Activated naive CD4-positive, alpha-beta T cell treated with anti-CD3 and anti-CD28 coated beads, Interleukin-2, amount 50 U/mL, for 24 hours (primary cell): ENCODE results near the gene CD14.
"Not testable (repeated sequence)": the region's sequence is repeated elsewhere in the genome, so short reads cannot be mapped to it uniquely, and the experiment has no call there.

Experiments used
- H3K27ac Mint-ChIP-seq: one replicate; pipeline ENCODE4 v1.8.0; 2021; ENCODE audit warnings: mild to moderate bottlenecking, mixed read lengths
- H3K27me3 Mint-ChIP-seq: one replicate; pipeline ENCODE4 v1.8.0; 2021; ENCODE audit warnings: mixed read lengths
- H3K36me3 Mint-ChIP-seq: one replicate; pipeline ENCODE4 v1.8.0; 2021; ENCODE audit warnings: mixed read lengths
- H3K4me1 Mint-ChIP-seq: one replicate; pipeline ENCODE4 v1.8.0; 2021; ENCODE audit warnings: mixed read lengths
- H3K4me3 Mint-ChIP-seq: one replicate; pipeline ENCODE4 v1.8.0; 2021; ENCODE audit warnings: mild to moderate bottlenecking, mixed read lengths
- H3K9me3 Mint-ChIP-seq: one replicate; pipeline ENCODE4 v1.8.0; 2021; ENCODE audit warnings: mixed read lengths

The CD14 gene

GRCh38 chr5:140641716-140642115 is 8.7 kb upstream of the CD14 start:
- Mint-ChIP-seq H3K27me3 (no peaks in the 10 kb centered on the region), H3K9me3 (no peaks in the 10 kb centered on the region), H3K4me3 (peak overlapping the region; percentile 2), H3K4me1 (peaks cover 66% of the 10 kb centered on the region), H3K27ac (no peak overlapping the region), H3K36me3 (peaks cover 9% of the 10 kb centered on the region)

GRCh38 chr5:140639148-140639981 is 6.4 kb upstream of the CD14 start, which contains the start of gene TMCO6:
Gene TMCO6 (plus strand): TSS chr5:140639451. CDS start chr5:140639528, 77 bp downstream.
- H3K27ac Mint-ChIP-seq, result peak within 1 kb of the TSS; percentile 93
- no peaks in the 10 kb centered on the region for H3K27me3 Mint-ChIP-seq
- peaks cover 4% of the 10 kb centered on the region for H3K36me3 Mint-ChIP-seq

DNA sequence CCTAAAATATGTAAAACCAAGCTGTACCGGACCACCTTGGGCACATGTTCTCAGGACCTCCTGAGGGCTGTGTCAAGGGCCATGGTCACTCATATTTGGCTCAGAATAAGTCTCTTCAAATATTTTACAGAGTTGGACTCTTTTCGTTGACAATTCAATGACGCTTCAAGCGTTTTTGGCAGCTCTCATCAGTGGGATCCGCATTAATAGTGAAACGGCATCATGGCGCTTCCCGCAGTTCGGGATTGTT is 5.8 kb upstream of the CD14 start:
- H3K27me3 Mint-ChIP-seq, H3K9me3 Mint-ChIP-seq, H3K36me3 Mint-ChIP-seq: not testable (repeated sequence)
- Mint-ChIP-seq H3K4me1 (peaks cover 45% of the 10 kb centered on the region), H3K27ac (peak overlapping the region; percentile 87), H3K4me3 (peak overlapping the region; percentile 94)

More at GRCh38 chr5:140639148-140639981, 6.4 kb upstream of the CD14 start, which contains the start of gene TMCO6:
- Mint-ChIP-seq H3K4me1 (peaks cover 47% of the 10 kb centered on the region), H3K9me3 (no peaks in the 10 kb centered on the region), H3K4me3 (peak within 1 kb of the TSS; percentile 94)

- no peaks in the 10 kb centered on the region for H3K9me3 Mint-ChIP-seq
- no peak overlapping the region for H3K4me3 Mint-ChIP-seq
These were observed 4.6 kb upstream of the CD14 start for GRCh38 chr5:140637371-140638100.

DNA sequence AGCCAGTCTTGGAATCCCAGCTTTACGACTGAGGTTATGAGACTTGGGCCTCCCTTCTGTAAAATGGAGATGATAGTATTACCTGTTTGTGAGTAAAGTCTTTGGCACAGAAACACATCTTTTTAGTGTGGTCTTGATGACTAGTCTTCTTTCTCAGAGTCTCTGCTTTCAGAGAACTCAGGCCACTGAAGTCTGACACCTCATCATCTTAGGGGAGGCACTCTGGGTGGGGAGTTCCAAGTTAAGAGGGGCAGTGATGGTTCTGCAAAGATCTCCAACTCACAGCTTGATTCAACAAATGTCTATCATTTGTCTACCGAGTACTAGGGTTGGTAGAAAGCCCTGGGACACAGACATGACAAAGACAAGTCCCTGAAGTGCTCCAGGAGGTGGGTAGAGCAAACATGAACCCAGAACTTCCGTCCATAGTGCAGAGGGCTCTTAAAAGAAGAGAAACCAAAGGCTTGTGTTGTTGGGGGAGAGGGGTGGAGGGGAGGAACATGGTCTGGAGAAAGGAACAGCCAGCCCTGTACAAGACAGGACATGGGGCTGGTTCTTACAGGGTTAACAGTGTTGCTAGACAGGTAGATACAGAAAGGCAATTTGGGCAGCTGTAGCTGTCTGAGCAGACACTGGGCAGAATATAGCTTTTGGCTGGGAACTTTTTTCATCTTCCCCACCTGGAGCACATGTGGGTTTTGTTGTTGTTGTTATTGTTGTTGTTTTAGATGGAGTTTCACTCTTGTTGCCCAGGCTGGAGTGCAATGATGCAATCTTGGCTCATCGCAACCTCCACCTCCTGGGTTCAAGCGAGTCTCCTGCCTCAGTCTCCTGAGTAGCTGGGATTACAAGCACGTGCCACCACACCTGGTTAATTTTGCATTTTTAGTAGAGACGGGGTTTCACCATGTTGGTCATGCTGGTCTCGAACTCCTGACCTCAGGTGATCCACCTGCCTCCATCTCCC is 2.6 kb upstream of the CD14 start:
- no peak overlapping the region for H3K4me3 Mint-ChIP-seq
- H3K4me1 Mint-ChIP-seq, result peaks cover 39% of the 10 kb centered on the region
- no peaks in the 10 kb centered on the region for H3K36me3 Mint-ChIP-seq
- H3K27me3 Mint-ChIP-seq, result no peaks in the 10 kb centered on the region
- H3K9me3 Mint-ChIP-seq, result no peaks in the 10 kb centered on the region
- no peak overlapping the region for H3K27ac Mint-ChIP-seq

More at GRCh38 chr5:140637371-140638100, 4.6 kb upstream of the CD14 start:
- H3K4me1 Mint-ChIP-seq, result peaks cover 51% of the 10 kb centered on the region
- H3K27me3 Mint-ChIP-seq, result no peaks in the 10 kb centered on the region
- H3K27ac Mint-ChIP-seq, result no peak overlapping the region
- H3K36me3 Mint-ChIP-seq, result no peaks in the 10 kb centered on the region

- Mint-ChIP-seq H3K4me3 (no peak overlapping the region), H3K4me1 (peaks cover 29% of the 10 kb centered on the region), H3K27me3 (no peaks in the 10 kb centered on the region)
These were observed 1.1 kb upstream of the CD14 start for GRCh38 chr5:140634103-140634502.

DNA sequence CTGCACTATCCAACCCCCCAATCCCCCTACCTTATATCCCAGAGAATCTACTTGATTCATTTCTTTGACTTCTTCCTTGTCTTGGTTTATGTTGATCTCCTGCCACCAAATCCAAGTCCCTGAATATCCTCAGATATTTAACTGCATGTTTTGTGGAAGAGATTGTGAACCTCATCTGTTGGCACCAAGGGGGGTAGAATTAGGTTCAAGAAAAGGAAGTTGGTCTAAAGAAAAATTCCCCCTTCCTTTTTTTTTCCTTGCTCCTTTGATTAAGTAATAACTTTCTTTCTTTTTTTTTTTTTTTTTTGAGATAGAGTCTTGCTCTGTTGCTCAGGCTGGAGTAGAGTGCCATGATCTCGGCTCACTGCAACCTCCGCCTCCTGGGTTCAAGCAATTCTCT is 526 bp upstream of the CD14 start:
- Mint-ChIP-seq H3K4me3 (peak overlapping the region; percentile 83), H3K4me1 (peaks cover 24% of the 10 kb centered on the region), H3K36me3 (no peaks in the 10 kb centered on the region), H3K27ac (no peak overlapping the region), H3K27me3 (no peaks in the 10 kb centered on the region), H3K9me3 (no peaks in the 10 kb centered on the region)

More at GRCh38 chr5:140634103-140634502, 1.1 kb upstream of the CD14 start:
- Mint-ChIP-seq H3K27ac (no peak overlapping the region), H3K36me3 (no peaks in the 10 kb centered on the region), H3K9me3 (no peaks in the 10 kb centered on the region)

DNA sequence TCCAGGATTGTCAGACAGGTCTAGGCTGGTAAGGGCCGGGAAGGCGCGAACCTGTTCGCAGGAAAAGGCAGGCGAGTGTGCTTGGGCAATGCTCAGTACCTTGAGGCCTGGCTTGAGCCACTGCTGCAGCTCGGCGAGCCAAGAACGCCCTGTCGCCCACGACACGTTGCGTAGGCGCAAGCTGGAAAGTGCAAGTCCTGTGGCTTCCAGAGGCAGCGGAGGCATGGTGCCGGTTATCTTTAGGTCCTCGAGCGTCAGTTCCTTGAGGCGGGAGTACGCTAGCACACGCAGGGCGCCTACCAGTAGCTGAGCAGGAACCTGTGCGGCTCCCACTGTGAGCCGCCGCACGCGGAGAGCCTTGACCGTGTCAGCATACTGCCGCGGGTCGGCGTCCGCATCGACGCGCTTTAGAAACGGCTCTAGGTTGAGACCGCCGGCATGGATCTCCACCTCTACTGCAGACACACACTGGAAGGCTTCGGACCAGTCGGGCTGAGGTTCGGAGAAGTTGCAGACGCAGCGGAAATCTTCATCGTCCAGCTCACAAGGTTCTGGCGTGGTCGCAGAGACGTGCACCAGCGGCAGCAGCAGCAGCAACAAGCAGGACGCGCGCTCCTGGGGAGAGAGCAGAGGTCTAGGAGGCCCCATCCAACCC is 482 bp downstream of the CD14 start:
- Mint-ChIP-seq H3K36me3 (peaks cover 2% of the 10 kb centered on the region), H3K27me3 (peaks cover under 1% of the 10 kb centered on the region), H3K4me1 (peaks cover 19% of the 10 kb centered on the region), H3K9me3 (no peaks in the 10 kb centered on the region), H3K27ac (peak overlapping the region; percentile 8), H3K4me3 (peak overlapping the region; percentile 83)

GRCh38 chr5:140631831-140632365 is 1.1 kb downstream of the CD14 start:
- no peaks in the 10 kb centered on the region for H3K9me3 Mint-ChIP-seq
- no peak overlapping the region for H3K27ac Mint-ChIP-seq
- H3K27me3 Mint-ChIP-seq, result peaks cover 1% of the 10 kb centered on the region
- H3K36me3 Mint-ChIP-seq, result peaks cover 2% of the 10 kb centered on the region
- H3K4me1 Mint-ChIP-seq, result peaks cover 19% of the 10 kb centered on the region
- peak overlapping the region; percentile 83 for H3K4me3 Mint-ChIP-seq

DNA sequence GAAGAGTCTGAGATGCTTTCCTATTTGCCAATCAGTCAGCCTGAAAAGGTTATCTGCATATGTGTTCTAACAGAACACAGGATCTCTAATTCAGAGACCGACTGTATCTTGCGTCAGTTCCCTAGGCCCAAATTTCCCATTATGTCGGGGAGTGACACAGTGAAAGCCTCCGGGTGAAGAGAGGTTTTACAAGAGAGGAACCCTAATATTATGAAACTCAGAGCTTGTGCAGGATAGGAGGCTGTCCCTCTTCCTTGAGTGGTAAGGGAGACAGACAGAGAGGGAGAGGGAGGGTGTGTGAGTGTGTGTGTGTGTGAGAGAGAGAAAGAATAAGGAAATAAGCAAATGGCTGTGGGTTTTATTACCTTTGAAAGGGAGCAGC is 1.9 kb downstream of the CD14 start:
- H3K4me3 Mint-ChIP-seq, result peak overlapping the region; percentile 5
- H3K27me3 Mint-ChIP-seq, result peaks cover 1% of the 10 kb centered on the region
- H3K36me3 Mint-ChIP-seq, result peaks cover 2% of the 10 kb centered on the region
- no peak overlapping the region for H3K27ac Mint-ChIP-seq
- no peaks in the 10 kb centered on the region for H3K9me3 Mint-ChIP-seq
- H3K4me1 Mint-ChIP-seq, result peaks cover 19% of the 10 kb centered on the region

GRCh38 chr5:140630292-140631035 is 2.5 kb downstream of the CD14 start:
- peak overlapping the region; percentile 5 for H3K4me3 Mint-ChIP-seq
- no peak overlapping the region for H3K27ac Mint-ChIP-seq
- H3K36me3 Mint-ChIP-seq, result peaks cover 2% of the 10 kb centered on the region
- no peaks in the 10 kb centered on the region for H3K9me3 Mint-ChIP-seq
- peaks cover 19% of the 10 kb centered on the region for H3K4me1 Mint-ChIP-seq
- peaks cover 1% of the 10 kb centered on the region for H3K27me3 Mint-ChIP-seq

GRCh38 chr5:140628711-140629110 is 4.3 kb downstream of the CD14 start:
- H3K4me1 Mint-ChIP-seq, result peaks cover 15% of the 10 kb centered on the region
- H3K9me3 Mint-ChIP-seq, result no peaks in the 10 kb centered on the region
- H3K27ac Mint-ChIP-seq, result no peak overlapping the region
- peaks cover 1% of the 10 kb centered on the region for H3K27me3 Mint-ChIP-seq
- no peak overlapping the region for H3K4me3 Mint-ChIP-seq
- H3K36me3 Mint-ChIP-seq, result peaks cover 2% of the 10 kb centered on the region

DNA sequence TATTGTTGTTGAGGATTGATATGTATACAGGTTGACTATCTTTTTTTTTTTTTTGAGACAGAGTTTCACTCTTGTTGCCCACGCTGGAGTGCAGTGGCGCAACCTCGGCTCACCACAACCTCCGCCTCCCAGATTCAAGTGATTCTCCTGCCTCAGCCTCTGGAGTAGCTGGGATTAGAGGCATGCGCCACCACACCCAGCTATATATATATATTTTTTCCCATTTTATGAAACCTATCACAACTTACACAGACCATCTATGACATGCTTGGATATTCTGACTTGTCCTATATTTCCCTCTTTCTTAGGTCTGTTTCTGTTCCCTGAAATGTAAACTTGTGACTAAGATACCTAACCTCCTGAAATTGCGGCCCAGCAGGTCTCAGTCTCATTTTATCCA is 5.0 kb downstream of the CD14 start:
- Mint-ChIP-seq H3K27me3 (peaks cover 1% of the 10 kb centered on the region), H3K9me3 (no peaks in the 10 kb centered on the region), H3K27ac (no peak overlapping the region), H3K36me3 (peaks cover 2% of the 10 kb centered on the region), H3K4me1 (peaks cover 9% of the 10 kb centered on the region), H3K4me3 (no peak overlapping the region)

- not testable (repeated sequence) for H3K4me1 Mint-ChIP-seq, H3K9me3 Mint-ChIP-seq, H3K27me3 Mint-ChIP-seq, H3K4me3 Mint-ChIP-seq, H3K36me3 Mint-ChIP-seq, H3K27ac Mint-ChIP-seq
These were observed 8.1 kb downstream of the CD14 start for GRCh38 chr5:140624886-140625285.
